HCT116 (cell line): ENCODE measurements around the gene COX7B. TPM values are rescaled to one million over a fixed set of nuclear protein-coding genes. Genes with fewer than 3 reads are reported as not detected.

ENCODE experiments used
- ATAC-seq: fragments of 200-7000 bp; cut with Tn5 transposase; 2 replicates; pipeline ENCODE4 v1.9.1; 2020; ENCODE audit warnings: mild to moderate bottlenecking, moderate library complexity
- BruUV-seq: library from RNA; stranded (reverse); fragments of 400-500 nt; replicated peaks from 2 replicates; lab custom pipeline; 2021; lab: Mats Ljungman, UMichigan
- CTCF ChIA-PET: fragments of 300-600 bp; sonication (Branson Sonifier 250); formaldehyde crosslinking; loops from one replicate; lab custom pipeline; 2021; ENCODE audit warnings: antibody characterized with exemption; lab: Charles Lee
- POLR2A ChIA-PET: fragments of 300-600, 350-600 bp; sonication (Branson Sonifier 250); formaldehyde crosslinking; loops from one replicate; lab custom pipeline; 2021; ENCODE audit warnings: antibody characterized with exemption; lab: Charles Lee
- RAD21 ChIA-PET, 2 experiments: fragments of 300-600 bp; sonication (Branson Sonifier 250); formaldehyde crosslinking; loops; one replicate each; lab custom pipeline; 2023; ENCODE audit warnings: low total read pairs in 2 of 2; ENCODE audit not compliant: uncharacterized antibody in 2 of 2, unreplicated experiment in 2 of 2, low non-redundant PET in 1 of 2; lab: Charles Lee
- DNase-seq: peaks from one replicate; pipeline ENCODE4 v3.0.0-alpha.2; 2010; ENCODE audit warnings: low read depth, low spot score
- H2AFZ ChIP-seq: fragments of 200-600 bp; shearing (Covaris generic), sonication (generic); 2 replicates; pipeline ENCODE4 v1.6.1; 2017; ENCODE audit warnings: low read depth, mixed run types, mixed read lengths, antibody characterized with exemption, low read length; ENCODE audit not compliant: poor library complexity, severe bottlenecking
- H3K27ac ChIP-seq: 2 replicates; pipeline ENCODE4 v1.5.1; 2012; ENCODE audit warnings: low read depth, low read length
- H3K27me3 ChIP-seq: fragments of 200-600 bp; sonication (generic); 2 replicates; pipeline ENCODE4 v1.6.1; 2016; ENCODE audit warnings: mixed run types, low read length, mixed read lengths; ENCODE audit not compliant: insufficient read depth
- H3K36me3 ChIP-seq, 2 experiments: fragments of 200-500 bp in 1 of 2; fragments of 200-600 bp in 1 of 2; sonication (Bioruptor generic) in 1 of 2; sonication (generic) in 1 of 2; 2 replicates each; pipeline versions ENCODE4 v1.5.1 to v1.6.1; 2014 to 2016; ENCODE audit warnings: low read length in 2 of 2, inconsistent platforms in 1 of 2, mixed read lengths in 1 of 2, mixed run types in 1 of 2; ENCODE audit not compliant: insufficient read depth in 2 of 2, control insufficient read depth in 1 of 2
- H3K4me1 ChIP-seq, 2 experiments: fragments of 200-600 bp in 1 of 2; sonication (generic) in 1 of 2; 2 replicates each; pipeline versions ENCODE4 v1.5.1 to v1.6.1; 2012 to 2017; ENCODE audit warnings: low read length in 2 of 2, inconsistent platforms in 1 of 2, mild to moderate bottlenecking in 1 of 2, mixed read lengths in 1 of 2, mixed run types in 1 of 2, moderate library complexity in 1 of 2; ENCODE audit not compliant: insufficient read depth in 2 of 2, control insufficient read depth in 1 of 2
- H3K4me2 ChIP-seq: fragments of 200-600 bp; sonication (generic); 2 replicates; pipeline ENCODE4 v1.6.1; 2017; ENCODE audit warnings: mixed run types, low read length, mixed read lengths
- H3K4me3 ChIP-seq, 2 experiments: fragments of 200-600 bp in 1 of 2; sonication (generic) in 1 of 2; replicated peaks in 1 of 2; 2 replicates each; pipeline ENCODE4 v1.5.1; 2011 to 2016; ENCODE audit warnings: low read length in 2 of 2, control low read depth in 1 of 2, low read depth in 1 of 2, mild to moderate bottlenecking in 1 of 2, mixed read lengths in 1 of 2, mixed run types in 1 of 2
- H3K79me2 ChIP-seq: fragments of 200-600 bp; sonication (generic); 2 replicates; pipeline ENCODE4 v1.6.1; 2017; ENCODE audit warnings: mild to moderate bottlenecking, mixed run types, low read length, moderate library complexity, mixed read lengths; ENCODE audit not compliant: insufficient read depth
- H3K9ac ChIP-seq: fragments of 200-600 bp; sonication (generic); 2 replicates; pipeline ENCODE4 v1.6.1; 2016; ENCODE audit warnings: low read length, mixed read lengths
- H3K9me2 ChIP-seq: fragments of 200-600 bp; sonication (generic), shearing (Covaris generic); 2 replicates; pipeline ENCODE4 v1.6.1; 2017; ENCODE audit warnings: mixed run types, mild to moderate bottlenecking, moderate library complexity; ENCODE audit not compliant: insufficient read depth
- H3K9me3 ChIP-seq, 2 experiments: fragments of 200-500 bp in 1 of 2; fragments of 200-600 bp in 1 of 2; sonication (Bioruptor generic) in 1 of 2; sonication (generic) in 1 of 2; 2 replicates each; pipeline ENCODE4 v1.6.1; 2014 to 2017; ENCODE audit warnings: low read length in 2 of 2, mixed read lengths in 2 of 2, inconsistent platforms in 1 of 2, low read depth in 1 of 2, mild to moderate bottlenecking in 1 of 2, mixed run types in 1 of 2, moderate library complexity in 1 of 2; ENCODE audit not compliant: control insufficient read depth in 1 of 2, insufficient read depth in 1 of 2
- H4K20me1 ChIP-seq: fragments of 200-600 bp; sonication (generic), shearing (Covaris generic); 2 replicates; pipeline ENCODE4 v1.6.1; 2017; ENCODE audit warnings: mixed run types, mild to moderate bottlenecking, moderate library complexity; ENCODE audit not compliant: insufficient read depth
- ATF3 ChIP-seq: IDR thresholded peaks from 2 replicates; pipeline ENCODE4 v1.6.1; 2012
- CBX3 ChIP-seq: IDR thresholded peaks from 2 replicates; pipeline ENCODE4 v1.6.1; 2012; ENCODE audit warnings: low read depth
- CEBPB ChIP-seq: IDR thresholded peaks from 2 replicates; pipeline ENCODE4 v1.6.1; 2012; ENCODE audit warnings: low read depth
- CTCF ChIP-seq, 3 experiments: fragments of 200-600 bp in 1 of 3; sonication (generic) in 1 of 3; IDR thresholded peaks in 2 of 3; conservative IDR thresholded peaks in 1 of 3; 2 replicates each; pipeline ENCODE4 v1.5.1; 2012 to 2017; ENCODE audit warnings: low read depth in 2 of 3, low read length in 2 of 3, antibody characterized with exemption in 1 of 3, borderline replicate concordance in 1 of 3, control low read depth in 1 of 3, mild to moderate bottlenecking in 1 of 3, mixed read lengths in 1 of 3, mixed run types in 1 of 3, moderate library complexity in 1 of 3; ENCODE audit not compliant: insufficient read depth in 1 of 3
- EGR1 ChIP-seq: IDR thresholded peaks from 2 replicates; pipeline ENCODE4 v1.6.1; 2012; ENCODE audit warnings: low read depth
- ELF1 ChIP-seq: IDR thresholded peaks from 2 replicates; pipeline ENCODE4 v1.6.1; 2012; ENCODE audit warnings: low read depth, borderline replicate concordance
- EZH2phosphoT487 ChIP-seq: fragments of 200-600 bp; IDR thresholded peaks from 2 replicates; pipeline ENCODE4 v1.6.1; 2018; ENCODE audit warnings: antibody characterized with exemption, borderline replicate concordance
- FOSL1 ChIP-seq: IDR thresholded peaks from 2 replicates; pipeline ENCODE4 v1.6.1; 2012; ENCODE audit warnings: low read depth
- POLR2A ChIP-seq: IDR thresholded peaks from 2 replicates; pipeline ENCODE4 v1.7.0; 2011; ENCODE audit warnings: borderline replicate concordance; ENCODE audit not compliant: insufficient read depth, insufficient read length; ENCODE audit errors: extremely low read depth
- RAD21 ChIP-seq: IDR thresholded peaks from 2 replicates; pipeline ENCODE4 v1.6.1; 2012; ENCODE audit warnings: low read depth, mild to moderate bottlenecking
- SIN3A ChIP-seq: IDR thresholded peaks from 2 replicates; pipeline ENCODE4 v1.6.1; 2012; ENCODE audit warnings: low read depth
- SP1 ChIP-seq: IDR thresholded peaks from 2 replicates; pipeline ENCODE4 v1.6.1; 2012; ENCODE audit warnings: low read depth
- SRF ChIP-seq: IDR thresholded peaks from 2 replicates; pipeline ENCODE4 v1.6.1; 2012; ENCODE audit warnings: low read depth
- TCF7L2 ChIP-seq: IDR thresholded peaks from 2 replicates; pipeline ENCODE4 v1.7.0; 2011; ENCODE audit warnings: borderline replicate concordance, inconsistent platforms; ENCODE audit not compliant: insufficient read depth, insufficient read length; ENCODE audit errors: extremely low read depth
- YY1 ChIP-seq: IDR thresholded peaks from 2 replicates; pipeline ENCODE4 v1.6.1; 2011; ENCODE audit warnings: low read length, low read depth, moderate library complexity, mild to moderate bottlenecking; ENCODE audit not compliant: insufficient replicate concordance; ENCODE audit errors: extremely low read depth
- ZNF274 ChIP-seq: fragments of 200-500 bp; sonication (Bioruptor generic); IDR thresholded peaks from 2 replicates; pipeline ENCODE4 v1.6.1; 2014; ENCODE audit warnings: mild to moderate bottlenecking, low read depth, low read length, inconsistent platforms
- intact Hi-C: fragments of 100-400 bp; cut with micrococcal nuclease; formaldehyde crosslinking; loops from 2 replicates; pipeline ENCODE4 v1.10.0; 2022
- total RNA-seq: library from RNA; stranded (reverse); gene quantifications from one replicate; pipeline ENCODE4 v1.2.1, GENCODE V29; 2021; ENCODE audit not compliant: unreplicated experiment
- TF ChIP-seq, protein P1 (sequence below): IDR thresholded peaks from 2 replicates; pipeline ENCODE4 v1.6.1; 2011; ENCODE audit warnings: mild to moderate bottlenecking, low read length, moderate library complexity; ENCODE audit not compliant: insufficient replicate concordance; ENCODE audit errors: extremely low read depth

COX7B gene
- total RNA-seq, 1 experiment from 2014 or later, result 268 TPM

- Histone ChIP-seq H3K27ac (no peak overlapping the region), H3K27me3 (no peaks in the 10 kb centered on the region), H3K36me3 (no peaks in the 10 kb centered on the region), H3K79me2 (no peaks in the 10 kb centered on the region), H3K9ac (no peak overlapping the region), H3K4me1 (peaks cover 7 to 11% of the 10 kb centered on the region in 2 experiments), H3K9me2 (no peaks in the 10 kb centered on the region), H4K20me1 (no peaks in the 10 kb centered on the region), H3K4me2 (no peak overlapping the region), H2AFZ (no peak overlapping the region), H3K4me3 (no peak overlapping the region), H3K9me3 (no peaks in the 10 kb centered on the region)
- no TSS peak for BruUV-seq
- RAD21 ChIA-PET, result no interaction called here
- ATAC-seq, result no peak
- TF ChIP-seq CTCF (IDR thresholded peaks at IDR 0.05 in 2 of 3, conservative IDR thresholded peaks at IDR 0.05 in 1 of 3; ENCODE audit: borderline replicate concordance in 1 of 3, insufficient read depth in 1 of 3, low read depth in 2 of 3, low read length in 2 of 3) (no peak), ATF3 (no peak), SRF (no peak), FOSL1 (no peak), CBX3 (no peak), YY1 (no peak), SIN3A (no peak)
- DNase-seq, result no peak
- POLR2A ChIA-PET, result no interaction called here
- CTCF ChIA-PET, result no interaction called here
- intact Hi-C loops, result no loop called here
These were observed 36.6 kb downstream of the COX7B start for GRCh38 chrX:77935886-77936285.

DNA sequence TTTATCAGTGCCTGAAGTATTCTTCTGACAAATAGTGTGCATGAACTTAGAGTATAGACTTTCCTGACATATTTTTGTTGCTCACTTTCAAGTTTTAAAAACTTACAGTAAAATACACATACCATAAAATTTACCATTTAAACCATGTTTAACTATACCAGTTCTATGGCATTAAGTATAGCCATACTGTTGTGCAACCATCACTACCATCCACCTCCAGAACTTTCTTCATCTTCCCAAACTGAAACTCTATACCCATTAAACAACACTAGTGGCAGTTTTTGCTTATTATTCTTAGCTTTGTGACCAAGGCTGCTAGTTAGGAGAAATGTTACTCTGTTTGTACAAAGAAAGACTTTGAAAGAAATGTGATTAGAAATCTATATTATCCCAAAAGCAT is 37.0 kb downstream of the COX7B start:
- H3K9me3 ChIP-seq, result no peaks in the 10 kb centered on the region
- H3K9ac ChIP-seq, result no peak overlapping the region
- no TSS peak for BruUV-seq
- no peaks in the 10 kb centered on the region for H4K20me1 ChIP-seq
- no peak overlapping the region for H2AFZ ChIP-seq
- DNase-seq (no peak), ATAC-seq (no peak)
- CTCF ChIA-PET, result no interaction called here
- no peak overlapping the region for H3K4me2 ChIP-seq
- H3K79me2 ChIP-seq, result no peaks in the 10 kb centered on the region
- no peaks in the 10 kb centered on the region for H3K36me3 ChIP-seq
- H3K27me3 ChIP-seq, result no peaks in the 10 kb centered on the region
- POLR2A ChIA-PET, result no interaction called here
- RAD21 ChIA-PET, result no interaction called here
- H3K9me2 ChIP-seq, result no peaks in the 10 kb centered on the region
- intact Hi-C loops, result no loop called here
- H3K4me3 ChIP-seq, result no peak overlapping the region
- H3K27ac ChIP-seq, result no peak overlapping the region
- peaks cover 7 to 11% of the 10 kb centered on the region in 2 experiments for H3K4me1 ChIP-seq
- no peak for TF ChIP-seq SP1
- TF ChIP-seq ELF1, result no peak
- TF ChIP-seq EZH2phosphoT487, result no peak
- no peak for TF ChIP-seq ZNF274
- TF ChIP-seq TCF7L2, result no peak
- TF ChIP-seq CEBPB, result no peak
- TF ChIP-seq POLR2A, result no peak
- no peak for TF ChIP-seq EGR1
- no peak for TF ChIP-seq FOSL1
- TF ChIP-seq, protein P1, sequence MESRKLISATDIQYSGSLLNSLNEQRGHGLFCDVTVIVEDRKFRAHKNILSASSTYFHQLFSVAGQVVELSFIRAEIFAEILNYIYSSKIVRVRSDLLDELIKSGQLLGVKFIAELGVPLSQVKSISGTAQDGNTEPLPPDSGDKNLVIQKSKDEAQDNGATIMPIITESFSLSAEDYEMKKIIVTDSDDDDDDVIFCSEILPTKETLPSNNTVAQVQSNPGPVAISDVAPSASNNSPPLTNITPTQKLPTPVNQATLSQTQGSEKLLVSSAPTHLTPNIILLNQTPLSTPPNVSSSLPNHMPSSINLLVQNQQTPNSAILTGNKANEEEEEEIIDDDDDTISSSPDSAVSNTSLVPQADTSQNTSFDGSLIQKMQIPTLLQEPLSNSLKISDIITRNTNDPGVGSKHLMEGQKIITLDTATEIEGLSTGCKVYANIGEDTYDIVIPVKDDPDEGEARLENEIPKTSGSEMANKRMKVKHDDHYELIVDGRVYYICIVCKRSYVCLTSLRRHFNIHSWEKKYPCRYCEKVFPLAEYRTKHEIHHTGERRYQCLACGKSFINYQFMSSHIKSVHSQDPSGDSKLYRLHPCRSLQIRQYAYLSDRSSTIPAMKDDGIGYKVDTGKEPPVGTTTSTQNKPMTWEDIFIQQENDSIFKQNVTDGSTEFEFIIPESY, result no peak
- TF ChIP-seq SIN3A, result no peak
- no peak for TF ChIP-seq RAD21
